Uterus (tissue), 2 donors: ENCODE measurements around the gene PPM1H.

Source experiments
- CTCF ChIP-seq, 4 experiments: fragments of 200-600 bp in 2 of 4; fragments of 450-650 bp in 2 of 4; sonication (generic) in 2 of 4; IDR thresholded peaks; one replicate each; pipeline ENCODE4 v1.5.1; 2016 to 2019; ENCODE audit warnings: antibody characterized with exemption in 4 of 4, mild to moderate bottlenecking in 2 of 4, moderate library complexity in 1 of 4
- POLR2A ChIP-seq, 2 donors: fragments of 450-650 bp; IDR thresholded peaks; one replicate each; pipeline ENCODE4 v1.6.1; 2016; ENCODE audit warnings: antibody characterized with exemption in 2 of 2, mild to moderate bottlenecking in 1 of 2, moderate library complexity in 1 of 2

GRCh38 chr12:62789851-62790250 lies 145.1 kb downstream of the PPM1H start:
- TF ChIP-seq CTCF (IDR thresholded peaks at IDR 0.05): no peak
- TF ChIP-seq POLR2A (IDR thresholded peaks at IDR 0.05): no peak
